HCT116 (cell line): ENCODE data around the gene ZNF529. TPM values are rescaled to one million over a fixed set of nuclear protein-coding genes. Genes with fewer than 3 reads are reported as not detected.

Source experiments
- ATAC-seq: fragments of 200-7000 bp; cut with Tn5 transposase; 2 replicates; pipeline ENCODE4 v1.9.1; 2020; ENCODE audit warnings: mild to moderate bottlenecking, moderate library complexity
- BruUV-seq: library from RNA; stranded (reverse); fragments of 400-500 nt; replicated peaks from 2 replicates; lab custom pipeline; 2021; lab: Mats Ljungman, UMichigan
- CTCF ChIA-PET: fragments of 300-600 bp; sonication (Branson Sonifier 250); formaldehyde crosslinking; loops from one replicate; lab custom pipeline; 2021; ENCODE audit warnings: antibody characterized with exemption; lab: Charles Lee
- POLR2A ChIA-PET: fragments of 300-600, 350-600 bp; sonication (Branson Sonifier 250); formaldehyde crosslinking; loops from one replicate; lab custom pipeline; 2021; ENCODE audit warnings: antibody characterized with exemption; lab: Charles Lee
- RAD21 ChIA-PET, 2 experiments: fragments of 300-600 bp; sonication (Branson Sonifier 250); formaldehyde crosslinking; loops; one replicate each; lab custom pipeline; 2023; ENCODE audit warnings: low total read pairs in 2 of 2; ENCODE audit not compliant: uncharacterized antibody in 2 of 2, unreplicated experiment in 2 of 2, low non-redundant PET in 1 of 2; lab: Charles Lee
- DNase-seq: peaks from one replicate; pipeline ENCODE4 v3.0.0-alpha.2; 2010; ENCODE audit warnings: low read depth, low spot score
- H2AFZ ChIP-seq: fragments of 200-600 bp; shearing (Covaris generic), sonication (generic); 2 replicates; pipeline ENCODE4 v1.6.1; 2017; ENCODE audit warnings: low read depth, mixed run types, mixed read lengths, antibody characterized with exemption, low read length; ENCODE audit not compliant: poor library complexity, severe bottlenecking
- H3K27ac ChIP-seq: 2 replicates; pipeline ENCODE4 v1.5.1; 2012; ENCODE audit warnings: low read depth, low read length
- H3K27me3 ChIP-seq: fragments of 200-600 bp; sonication (generic); 2 replicates; pipeline ENCODE4 v1.6.1; 2016; ENCODE audit warnings: mixed run types, low read length, mixed read lengths; ENCODE audit not compliant: insufficient read depth
- H3K36me3 ChIP-seq, 2 experiments: fragments of 200-500 bp in 1 of 2; fragments of 200-600 bp in 1 of 2; sonication (Bioruptor generic) in 1 of 2; sonication (generic) in 1 of 2; 2 replicates each; pipeline versions ENCODE4 v1.5.1 to v1.6.1; 2014 to 2016; ENCODE audit warnings: low read length in 2 of 2, inconsistent platforms in 1 of 2, mixed read lengths in 1 of 2, mixed run types in 1 of 2; ENCODE audit not compliant: insufficient read depth in 2 of 2, control insufficient read depth in 1 of 2
- H3K4me1 ChIP-seq, 2 experiments: fragments of 200-600 bp in 1 of 2; sonication (generic) in 1 of 2; 2 replicates each; pipeline versions ENCODE4 v1.5.1 to v1.6.1; 2012 to 2017; ENCODE audit warnings: low read length in 2 of 2, inconsistent platforms in 1 of 2, mild to moderate bottlenecking in 1 of 2, mixed read lengths in 1 of 2, mixed run types in 1 of 2, moderate library complexity in 1 of 2; ENCODE audit not compliant: insufficient read depth in 2 of 2, control insufficient read depth in 1 of 2
- H3K4me2 ChIP-seq: fragments of 200-600 bp; sonication (generic); 2 replicates; pipeline ENCODE4 v1.6.1; 2017; ENCODE audit warnings: mixed run types, low read length, mixed read lengths
- H3K4me3 ChIP-seq, 2 experiments: fragments of 200-600 bp in 1 of 2; sonication (generic) in 1 of 2; replicated peaks in 1 of 2; 2 replicates each; pipeline ENCODE4 v1.5.1; 2011 to 2016; ENCODE audit warnings: low read length in 2 of 2, control low read depth in 1 of 2, low read depth in 1 of 2, mild to moderate bottlenecking in 1 of 2, mixed read lengths in 1 of 2, mixed run types in 1 of 2
- H3K79me2 ChIP-seq: fragments of 200-600 bp; sonication (generic); 2 replicates; pipeline ENCODE4 v1.6.1; 2017; ENCODE audit warnings: mild to moderate bottlenecking, mixed run types, low read length, moderate library complexity, mixed read lengths; ENCODE audit not compliant: insufficient read depth
- H3K9ac ChIP-seq: fragments of 200-600 bp; sonication (generic); 2 replicates; pipeline ENCODE4 v1.6.1; 2016; ENCODE audit warnings: low read length, mixed read lengths
- H3K9me2 ChIP-seq: fragments of 200-600 bp; sonication (generic), shearing (Covaris generic); 2 replicates; pipeline ENCODE4 v1.6.1; 2017; ENCODE audit warnings: mixed run types, mild to moderate bottlenecking, moderate library complexity; ENCODE audit not compliant: insufficient read depth
- H3K9me3 ChIP-seq, 2 experiments: fragments of 200-500 bp in 1 of 2; fragments of 200-600 bp in 1 of 2; sonication (Bioruptor generic) in 1 of 2; sonication (generic) in 1 of 2; 2 replicates each; pipeline ENCODE4 v1.6.1; 2014 to 2017; ENCODE audit warnings: low read length in 2 of 2, mixed read lengths in 2 of 2, inconsistent platforms in 1 of 2, low read depth in 1 of 2, mild to moderate bottlenecking in 1 of 2, mixed run types in 1 of 2, moderate library complexity in 1 of 2; ENCODE audit not compliant: control insufficient read depth in 1 of 2, insufficient read depth in 1 of 2
- H4K20me1 ChIP-seq: fragments of 200-600 bp; sonication (generic), shearing (Covaris generic); 2 replicates; pipeline ENCODE4 v1.6.1; 2017; ENCODE audit warnings: mixed run types, mild to moderate bottlenecking, moderate library complexity; ENCODE audit not compliant: insufficient read depth
- ATF3 ChIP-seq: IDR thresholded peaks from 2 replicates; pipeline ENCODE4 v1.6.1; 2012
- CBX3 ChIP-seq: IDR thresholded peaks from 2 replicates; pipeline ENCODE4 v1.6.1; 2012; ENCODE audit warnings: low read depth
- CEBPB ChIP-seq: IDR thresholded peaks from 2 replicates; pipeline ENCODE4 v1.6.1; 2012; ENCODE audit warnings: low read depth
- EGR1 ChIP-seq: IDR thresholded peaks from 2 replicates; pipeline ENCODE4 v1.6.1; 2012; ENCODE audit warnings: low read depth
- JUND ChIP-seq: IDR thresholded peaks from 2 replicates; pipeline ENCODE4 v1.6.1; 2012
- MAX ChIP-seq: IDR thresholded peaks from 2 replicates; pipeline ENCODE4 v1.6.1; 2012
- POLR2A ChIP-seq: IDR thresholded peaks from 2 replicates; pipeline ENCODE4 v1.7.0; 2011; ENCODE audit warnings: borderline replicate concordance; ENCODE audit not compliant: insufficient read depth, insufficient read length; ENCODE audit errors: extremely low read depth
- REST ChIP-seq: IDR thresholded peaks from 2 replicates; pipeline ENCODE4 v1.6.1; 2012; ENCODE audit warnings: low read depth
- SIN3A ChIP-seq: IDR thresholded peaks from 2 replicates; pipeline ENCODE4 v1.6.1; 2012; ENCODE audit warnings: low read depth
- SP1 ChIP-seq: IDR thresholded peaks from 2 replicates; pipeline ENCODE4 v1.6.1; 2012; ENCODE audit warnings: low read depth
- ZBTB33 ChIP-seq: IDR thresholded peaks from 2 replicates; pipeline ENCODE4 v1.6.1; 2011; ENCODE audit warnings: mild to moderate bottlenecking, low read length, moderate library complexity; ENCODE audit not compliant: insufficient replicate concordance; ENCODE audit errors: extremely low read depth
- ZNF274 ChIP-seq: fragments of 200-500 bp; sonication (Bioruptor generic); IDR thresholded peaks from 2 replicates; pipeline ENCODE4 v1.6.1; 2014; ENCODE audit warnings: mild to moderate bottlenecking, low read depth, low read length, inconsistent platforms
- intact Hi-C: fragments of 100-400 bp; cut with micrococcal nuclease; formaldehyde crosslinking; loops from 2 replicates; pipeline ENCODE4 v1.10.0; 2022
- total RNA-seq: library from RNA; stranded (reverse); gene quantifications from one replicate; pipeline ENCODE4 v1.2.1, GENCODE V29; 2021; ENCODE audit not compliant: unreplicated experiment

The ZNF529 gene
- total RNA-seq, 1 experiment from 2014 or later: 0.30 TPM

GRCh38 chr19:36579255-36579654, 6.2 kb upstream of the ZNF529 start:
- no peak overlapping the region for H3K4me2 ChIP-seq
- intact Hi-C loops: no loop called here
- ATAC-seq (no peak), DNase-seq (no peak)
- H3K79me2 ChIP-seq: no peaks in the 10 kb centered on the region
- ChIA-PET RAD21 (no interaction called here), CTCF (no interaction called here), POLR2A (no interaction called here)
- no TSS peak for BruUV-seq
- TF ChIP-seq ATF3 (no peak), CEBPB (no peak), ZNF274 (no peak), SP1 (no peak), REST (no peak), ZBTB33 (no peak), SIN3A (no peak), MAX (no peak), EGR1 (no peak), POLR2A (no peak), CBX3 (no peak), JUND (no peak)
- H3K9me3 ChIP-seq: peaks cover 3 to 8% of the 10 kb centered on the region in 2 experiments; a peak in 2 of 4 replicates
- H3K27ac ChIP-seq: no peak overlapping the region
- no peaks in the 10 kb centered on the region for H3K4me1 ChIP-seq
- H3K36me3 ChIP-seq: no peaks in the 10 kb centered on the region; a peak in 1 of 4 replicates
- no peaks in the 10 kb centered on the region for H4K20me1 ChIP-seq
- no peaks in the 10 kb centered on the region for H3K9me2 ChIP-seq
- no peak overlapping the region for H2AFZ ChIP-seq
- H3K9ac ChIP-seq: no peak overlapping the region
- no peak overlapping the region for H3K4me3 ChIP-seq
- H3K27me3 ChIP-seq: no peaks in the 10 kb centered on the region
